Natural killer cell (primary cell): ENCODE results near the gene MYO1C. TPM values are rescaled to one million over a fixed set of nuclear protein-coding genes. Genes with fewer than 3 reads are reported as not detected.

Source experiments
- ATAC-seq, 3 donors: fragments of 150-1000 bp in 2 of 3; fragments of 200-7000 bp in 1 of 3; cut with Tn5 transposase; 1 replicate in 1 of 3; 2 replicates in 2 of 3; pipeline ENCODE4 v1.10.0; 2021; ENCODE audit warnings: mild to moderate bottlenecking in 2 of 3, moderate library complexity in 2 of 3
- DNase-seq, 2 donors: peaks; one replicate each; pipeline versions ENCODE4 v3.0.0 to v3.0.0-alpha.2; 2013 to 2021; ENCODE audit warnings: mixed read lengths in 1 of 2
- H3K27ac ChIP-seq: one replicate; pipeline ENCODE4 v1.5.1; 2013; ENCODE audit warnings: mild to moderate bottlenecking, low read length
- H3K27me3 ChIP-seq: one replicate; pipeline ENCODE4 v1.6.1; 2013; ENCODE audit warnings: low read length; ENCODE audit not compliant: control insufficient read depth, insufficient read depth
- H3K36me3 ChIP-seq: one replicate; pipeline ENCODE4 v1.6.1; 2013; ENCODE audit warnings: low read length; ENCODE audit not compliant: control insufficient read depth, insufficient read depth
- H3K4me1 ChIP-seq: one replicate; pipeline ENCODE4 v1.6.1; 2013; ENCODE audit warnings: low read length; ENCODE audit not compliant: control insufficient read depth, insufficient read depth
- H3K4me3 ChIP-seq: one replicate; pipeline ENCODE4 v1.5.1; 2013; ENCODE audit warnings: low read length
- H3K9me3 ChIP-seq: one replicate; pipeline ENCODE4 v1.6.1; 2013; ENCODE audit warnings: low read length; ENCODE audit not compliant: control insufficient read depth, insufficient read depth
- H3K27ac Mint-ChIP-seq, 2 donors: one replicate each; pipeline ENCODE4 v1.8.0; 2022; ENCODE audit warnings: mild to moderate bottlenecking in 2 of 2, mixed read lengths in 2 of 2, moderate library complexity in 1 of 2
- H3K27me3 Mint-ChIP-seq, 2 donors: one replicate each; pipeline ENCODE4 v1.8.0; 2022; ENCODE audit warnings: low read depth in 2 of 2, mixed read lengths in 2 of 2
- H3K36me3 Mint-ChIP-seq: one replicate; pipeline ENCODE4 v1.8.0; 2022; ENCODE audit warnings: mixed read lengths
- H3K4me1 Mint-ChIP-seq, 2 donors: one replicate each; pipeline ENCODE4 v1.8.0; 2022; ENCODE audit warnings: mixed read lengths in 2 of 2
- H3K4me3 Mint-ChIP-seq: one replicate; pipeline ENCODE4 v1.8.0; 2022; ENCODE audit warnings: mild to moderate bottlenecking, moderate library complexity, mixed read lengths
- H3K9me3 Mint-ChIP-seq, 2 donors: one replicate each; pipeline ENCODE4 v1.8.0; 2022; ENCODE audit warnings: mixed read lengths in 2 of 2
- CTCF ChIP-seq: fragments of 200-600 bp; IDR thresholded peaks from one replicate; pipeline ENCODE4 v1.8.0; 2022; ENCODE audit warnings: antibody characterized with exemption
- WGBS: methylation state at CpG from one replicate; pipeline ENCODE4 v1.1.7; 2013; ENCODE audit warnings: missing lambda C conversion rate; ENCODE audit not compliant: insufficient coverage; 5-methylcytosine and 5-hydroxymethylcytosine counted together
- intact Hi-C: fragments of 100-400 bp; cut with micrococcal nuclease; formaldehyde crosslinking; loops from one replicate; pipeline ENCODE4 v1.14.2; 2022
- total RNA-seq, 4 donors: library from RNA; stranded (reverse); fragments of 120-200 nt in 1 of 4; gene quantifications; one replicate each; pipeline versions ENCODE4 v1.2.3 to v1.2.4, GENCODE V29; 2013 to 2022

MYO1C gene
- total RNA-seq = 10 to 100 TPM in 2 of 3 donors, 1 to 10 TPM in 1; 4.0 to 39.6 (median 24.0) TPM
- 10.5 TPM for total RNA-seq (2013)

- WGBS = 72% methylated on average over 34 of the region's 35 CpGs
- no peaks in the 10 kb centered on the region for H3K27me3 Mint-ChIP-seq
- Histone ChIP-seq H3K36me3 (peaks cover 19% of the 10 kb centered on the region), H3K4me3 (peak within 1 kb of the TSS; percentile 18), H3K27me3 (peaks cover 11% of the 10 kb centered on the region), H3K9me3 (no peaks in the 10 kb centered on the region), H3K27ac (no peak within 1 kb of the TSS), H3K4me1 (peaks cover 41% of the 10 kb centered on the region)
- H3K36me3 Mint-ChIP-seq = no peaks in the 10 kb centered on the region
- ATAC-seq (no peak), DNase-seq (peak in 1 of 2 donors; percentile 35)
- H3K27ac Mint-ChIP-seq = peak within 1 kb of the TSS in 1 of 2 donors; percentile 76
- intact Hi-C loops = loop anchor here (5.0 kb wide), 1 partner anchor 35 kb away; the partner anchor contains the start of gene CRK
- no peak for TF ChIP-seq CTCF
- peak within 1 kb of the TSS; percentile 81 for H3K4me3 Mint-ChIP-seq
- H3K9me3 Mint-ChIP-seq = no peaks in the 10 kb centered on the region
- peaks cover 6 to 30% of the 10 kb centered on the region in 2 donors for H3K4me1 Mint-ChIP-seq
Observed at GRCh38 chr17:1492249-1493206, at the start of gene MYO1C. TSS of gene MYO1C (minus strand) at chr17:1492686. CDS start at chr17:1492487, 199 bp downstream.

GRCh38 chr17:1541367-1541904 lies 49.0 kb upstream of the MYO1C start:
- Histone ChIP-seq H3K4me1 (no peaks in the 10 kb centered on the region), H3K36me3 (peaks cover 50% of the 10 kb centered on the region), H3K27me3 (no peaks in the 10 kb centered on the region), H3K4me3 (no peak overlapping the region), H3K9me3 (no peaks in the 10 kb centered on the region), H3K27ac (no peak overlapping the region)
- Mint-ChIP-seq H3K9me3 (no peaks in the 10 kb centered on the region), H3K27ac (no peak overlapping the region), H3K4me1 (no peaks in the 10 kb centered on the region), H3K36me3 (no peaks in the 10 kb centered on the region), H3K4me3 (no peak overlapping the region), H3K27me3 (no peaks in the 10 kb centered on the region)
- intact Hi-C loops = no loop called here
- TF ChIP-seq CTCF = no peak
- ATAC-seq = no peak
- DNase-seq = no peak
- WGBS = 88% methylated on average over 4 of the region's 4 CpGs

- no peak overlapping the region for H3K27ac Mint-ChIP-seq
- ATAC-seq (no peak), DNase-seq (no peak)
- no peak for TF ChIP-seq CTCF
- no peaks in the 10 kb centered on the region for H3K9me3 ChIP-seq
- H3K4me3 ChIP-seq = no peak overlapping the region
- H3K27me3 ChIP-seq = no peaks in the 10 kb centered on the region
- H3K4me1 ChIP-seq = no peaks in the 10 kb centered on the region
- no peaks in the 10 kb centered on the region for H3K27me3 Mint-ChIP-seq
- H3K36me3 ChIP-seq = peaks cover 56% of the 10 kb centered on the region
- 97% methylated on average over 15 of the region's 15 CpGs for WGBS
- H3K4me3 Mint-ChIP-seq = no peak overlapping the region
- no peaks in the 10 kb centered on the region for H3K4me1 Mint-ChIP-seq
- H3K9me3 Mint-ChIP-seq = no peaks in the 10 kb centered on the region
- intact Hi-C loops = no loop called here
- no peak overlapping the region for H3K27ac ChIP-seq
- H3K36me3 Mint-ChIP-seq = no peaks in the 10 kb centered on the region
Observed at GRCh38 chr17:1539811-1540210, 47.3 kb upstream of the MYO1C start.
